Vagina (tissue), 2 donors: ENCODE measurements around the gene PRKAR1B.

Source experiments
- POLR2A ChIP-seq, 2 donors: fragments of 450-650 bp; IDR thresholded peaks; one replicate each; pipeline ENCODE4 v1.6.1; 2017; ENCODE audit warnings: antibody characterized with exemption in 2 of 2, mild to moderate bottlenecking in 2 of 2, moderate library complexity in 2 of 2
- TF ChIP-seq, protein P1 (sequence below), 3 experiments: fragments of 450-650 bp in 2 of 3; fragments of 200-600 bp in 1 of 3; sonication (generic) in 1 of 3; IDR thresholded peaks; one replicate each; pipeline ENCODE4 v1.5.1; 2017 to 2019; ENCODE audit warnings: antibody characterized with exemption in 3 of 3, mild to moderate bottlenecking in 2 of 3, moderate library complexity in 2 of 3

DNA sequence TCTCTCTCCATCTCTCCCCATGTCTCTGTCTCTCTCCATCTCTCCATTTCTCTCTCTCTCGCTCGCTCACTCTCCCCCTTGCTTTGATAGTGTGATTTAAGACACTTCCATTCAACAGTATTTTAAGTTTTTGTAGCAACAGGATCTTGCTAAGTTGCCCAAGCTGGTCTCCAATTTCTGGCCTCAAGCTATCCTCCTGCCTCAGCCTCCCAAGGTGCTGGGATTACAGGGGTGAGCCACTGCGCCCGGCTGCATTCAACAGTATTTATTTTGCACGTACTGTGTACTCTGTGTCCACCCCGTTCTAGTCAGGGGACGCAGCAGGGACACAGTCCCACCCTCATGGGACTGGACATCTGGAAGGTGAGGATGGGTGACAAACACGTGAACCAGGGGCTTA lies 193.0 kb downstream of the PRKAR1B start:
- TF ChIP-seq, protein P1, sequence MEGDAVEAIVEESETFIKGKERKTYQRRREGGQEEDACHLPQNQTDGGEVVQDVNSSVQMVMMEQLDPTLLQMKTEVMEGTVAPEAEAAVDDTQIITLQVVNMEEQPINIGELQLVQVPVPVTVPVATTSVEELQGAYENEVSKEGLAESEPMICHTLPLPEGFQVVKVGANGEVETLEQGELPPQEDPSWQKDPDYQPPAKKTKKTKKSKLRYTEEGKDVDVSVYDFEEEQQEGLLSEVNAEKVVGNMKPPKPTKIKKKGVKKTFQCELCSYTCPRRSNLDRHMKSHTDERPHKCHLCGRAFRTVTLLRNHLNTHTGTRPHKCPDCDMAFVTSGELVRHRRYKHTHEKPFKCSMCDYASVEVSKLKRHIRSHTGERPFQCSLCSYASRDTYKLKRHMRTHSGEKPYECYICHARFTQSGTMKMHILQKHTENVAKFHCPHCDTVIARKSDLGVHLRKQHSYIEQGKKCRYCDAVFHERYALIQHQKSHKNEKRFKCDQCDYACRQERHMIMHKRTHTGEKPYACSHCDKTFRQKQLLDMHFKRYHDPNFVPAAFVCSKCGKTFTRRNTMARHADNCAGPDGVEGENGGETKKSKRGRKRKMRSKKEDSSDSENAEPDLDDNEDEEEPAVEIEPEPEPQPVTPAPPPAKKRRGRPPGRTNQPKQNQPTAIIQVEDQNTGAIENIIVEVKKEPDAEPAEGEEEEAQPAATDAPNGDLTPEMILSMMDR (IDR thresholded peaks at IDR 0.05): no peak
- TF ChIP-seq POLR2A (IDR thresholded peaks at IDR 0.05): no peak
